Stomach (tissue), 19 donors: ENCODE measurements around the gene LRP1B. TPM values are rescaled to one million over a fixed set of nuclear protein-coding genes. Genes with fewer than 3 reads are reported as not detected.

Source experiments
- DNase-seq, 2 donors: peaks; one replicate each; pipeline versions ENCODE4 v3.0.0 to v3.0.0-alpha.2; 2013 to 2019
- H3K27ac ChIP-seq, 5 donors: fragments of 200-600 bp in 4 of 5; sonication (generic) in 4 of 5; one replicate each; pipeline ENCODE4 v1.5.1; 2013 to 2019; ENCODE audit warnings: mild to moderate bottlenecking in 1 of 5, moderate library complexity in 1 of 5
- H3K27me3 ChIP-seq, 3 donors: fragments of 200-600 bp; sonication (generic); one replicate each; pipeline ENCODE4 v1.5.1; 2017 to 2019; ENCODE audit warnings: mixed run types in 1 of 3
- H3K36me3 ChIP-seq, 4 donors: fragments of 200-600 bp; sonication (generic); 1 replicate in 3 of 4; 2 replicates in 1 of 4; pipeline ENCODE4 v1.5.1; 2016 to 2019
- H3K4me1 ChIP-seq, 4 donors: fragments of 200-600 bp; sonication (generic); one replicate each; pipeline ENCODE4 v1.5.1; 2016 to 2019
- H3K4me3 ChIP-seq, 4 donors: fragments of 200-600 bp; sonication (generic) in 3 of 4; one replicate each; pipeline ENCODE4 v1.5.1; 2016 to 2019; ENCODE audit warnings: mild to moderate bottlenecking in 1 of 4
- H3K9me3 ChIP-seq, 4 donors: fragments of 200-600 bp; sonication (generic); one replicate each; pipeline ENCODE4 v1.5.1; 2016 to 2019
- EP300 ChIP-seq: sonication (generic); formaldehyde crosslinking; IDR thresholded peaks from one replicate; pipeline ENCODE4 v1.6.1; 2017; ENCODE audit warnings: antibody characterized with exemption
- POLR2A ChIP-seq, 4 donors: fragments of 450-650 bp; IDR thresholded peaks; one replicate each; pipeline ENCODE4 v1.6.1; 2016; ENCODE audit warnings: antibody characterized with exemption in 4 of 4, control low read depth in 2 of 4, mild to moderate bottlenecking in 1 of 4, moderate library complexity in 1 of 4
- POLR2AphosphoS5 ChIP-seq, 3 donors: sonication (generic); formaldehyde crosslinking; IDR thresholded peaks; one replicate each; pipeline ENCODE4 v1.6.1; 2016; ENCODE audit warnings: antibody characterized with exemption in 3 of 3
- WGBS, 5 donors: extraction: QIAGEN DNeasy Blood & Tissue Kit in 3 of 5; methylation state at CpG; one replicate each; pipeline versions ENCODE4 v1.1.5 to v1.1.7; 2013 to 2018; 5-methylcytosine and 5-hydroxymethylcytosine counted together
- intact Hi-C: fragments of 100-400 bp; cut with DNase I; formaldehyde crosslinking; loops from one replicate; pipeline ENCODE4 v1.15.1; 2023; ENCODE audit warnings: low total_unique reads
- long read RNA-seq, 10 donors: transcript quantifications; one replicate each; lab custom pipeline, GENCODE V29; 2026
- polyA plus RNA-seq, 3 donors: library from polyadenylated mRNA; stranded (reverse); fragments of 200-250 nt; gene quantifications; one replicate each; pipeline ENCODE4 v1.2.3, GENCODE V29; 2013
- total RNA-seq, 5 donors: library from RNA; depleted of rRNA; stranded (reverse); fragments of >200 nt; gene quantifications; one replicate each; pipeline versions ENCODE4 v1.1.0 to v1.2.3, GENCODE V29; 2014 to 2016
- TF ChIP-seq, protein P1 (sequence below), 7 experiments: fragments of 450-650 bp in 4 of 7; fragments of 200-600 bp in 3 of 7; sonication (generic) in 3 of 7; IDR thresholded peaks; one replicate each; pipeline ENCODE4 v1.5.1; 2016 to 2019; ENCODE audit warnings: antibody characterized with exemption in 7 of 7, control low read depth in 2 of 7, mild to moderate bottlenecking in 1 of 7
- donor health status: healthy with polysubstance abuse.
- donor health status: Bipolar disorder and iron deficiency.
- donor health status: healthy.

Gene LRP1B
- total RNA-seq, result 1 to 10 TPM in 2 of 5 donors, under 1 TPM in 3; under 0.01 to 9.0 (median 0.87) TPM
- polyA plus RNA-seq, result under 1 TPM; 0.10 to 0.31 (median 0.12) TPM
- long read RNA-seq, donor 1, result 0 reads
- long read RNA-seq, donor 2, result 0 reads
- long read RNA-seq, donor 3, result 0 reads
- long read RNA-seq, donor 4, result 0 reads
- long read RNA-seq, donor 5, result 0 reads
- long read RNA-seq, donor 6, result 0 reads
- long read RNA-seq, donor 7, result 0 reads
- long read RNA-seq, donor 8, result 0 reads
- long read RNA-seq, donor 9, result 0 reads
- long read RNA-seq, donor 10, result 0 reads

DNA sequence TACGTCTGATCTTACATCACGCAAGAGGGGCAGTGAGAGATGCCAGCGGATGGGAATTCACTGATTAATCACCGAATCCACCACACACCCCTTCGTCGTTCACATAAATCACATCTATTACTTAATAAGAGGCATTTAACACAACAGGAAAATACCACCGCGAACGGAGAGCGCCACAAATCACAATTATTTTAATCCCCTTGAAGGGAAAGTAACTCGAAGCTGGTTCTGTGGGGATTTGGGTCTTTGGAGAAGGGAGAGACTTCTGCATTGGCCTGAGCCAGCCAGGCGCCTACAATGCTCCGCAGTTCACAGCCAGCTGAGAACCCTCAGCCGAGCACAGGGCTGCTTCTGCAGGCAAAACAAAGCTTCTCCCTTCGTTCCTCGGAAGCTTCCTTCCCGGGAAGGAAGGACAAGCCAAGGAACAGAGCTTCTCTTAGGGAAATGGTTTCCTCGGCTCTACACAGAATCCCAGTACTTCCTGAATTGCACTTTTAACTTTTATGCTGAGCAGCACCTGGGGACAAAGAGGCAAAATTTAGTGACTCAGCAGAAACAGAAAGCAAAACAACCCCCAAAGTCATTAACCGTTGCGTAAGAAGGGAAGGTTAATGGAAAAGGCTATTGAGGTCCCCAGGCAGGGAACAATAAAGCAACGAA is at the start of gene LRP1B:
LRP1B (minus strand) TSS at position 7 of the 660 bp plus-strand sequence. CDS start 287 bp downstream, outside the sequence.
- Histone ChIP-seq H3K9me3 (no peaks in the 10 kb centered on the region), H3K4me1 (peaks cover 4 to 26% (median 21%) of the 10 kb centered on the region in 4 donors), H3K27me3 (peaks cover 0 to 23% (median 16%) of the 10 kb centered on the region in 3 donors), H3K4me3 (peak within 1 kb of the TSS; percentile 52 to 66 (median 58)), H3K27ac (peak within 1 kb of the TSS in 4 of 5 donors; percentile 6 to 74 (median 46)), H3K36me3 (no peaks in the 10 kb centered on the region)
- intact Hi-C loops, result no loop called here
- peak in 1 of 2 donors; percentile 67 for DNase-seq
- TF ChIP-seq POLR2AphosphoS5 (IDR thresholded peaks at IDR 0.05) (no peak), POLR2A (IDR thresholded peaks at IDR 0.05) (no peak), EP300 (no peak)
- TF ChIP-seq, protein P1, sequence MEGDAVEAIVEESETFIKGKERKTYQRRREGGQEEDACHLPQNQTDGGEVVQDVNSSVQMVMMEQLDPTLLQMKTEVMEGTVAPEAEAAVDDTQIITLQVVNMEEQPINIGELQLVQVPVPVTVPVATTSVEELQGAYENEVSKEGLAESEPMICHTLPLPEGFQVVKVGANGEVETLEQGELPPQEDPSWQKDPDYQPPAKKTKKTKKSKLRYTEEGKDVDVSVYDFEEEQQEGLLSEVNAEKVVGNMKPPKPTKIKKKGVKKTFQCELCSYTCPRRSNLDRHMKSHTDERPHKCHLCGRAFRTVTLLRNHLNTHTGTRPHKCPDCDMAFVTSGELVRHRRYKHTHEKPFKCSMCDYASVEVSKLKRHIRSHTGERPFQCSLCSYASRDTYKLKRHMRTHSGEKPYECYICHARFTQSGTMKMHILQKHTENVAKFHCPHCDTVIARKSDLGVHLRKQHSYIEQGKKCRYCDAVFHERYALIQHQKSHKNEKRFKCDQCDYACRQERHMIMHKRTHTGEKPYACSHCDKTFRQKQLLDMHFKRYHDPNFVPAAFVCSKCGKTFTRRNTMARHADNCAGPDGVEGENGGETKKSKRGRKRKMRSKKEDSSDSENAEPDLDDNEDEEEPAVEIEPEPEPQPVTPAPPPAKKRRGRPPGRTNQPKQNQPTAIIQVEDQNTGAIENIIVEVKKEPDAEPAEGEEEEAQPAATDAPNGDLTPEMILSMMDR (IDR thresholded peaks at IDR 0.05), result no peak
- 1 to 2% (median 1%) methylated on average over 20 to 21 of the region's 21 CpGs for WGBS, 5 donors

GRCh38 chr2:142179686-142180085 is 48.9 kb upstream of the LRP1B start:
- intact Hi-C loops, result no loop called here
- Histone ChIP-seq H3K36me3 (no peaks in the 10 kb centered on the region), H3K27ac (no peak overlapping the region), H3K27me3 (no peaks in the 10 kb centered on the region), H3K4me1 (no peaks in the 10 kb centered on the region), H3K4me3 (no peak overlapping the region), H3K9me3 (no peaks in the 10 kb centered on the region)
- DNase-seq, result no peak
- TF ChIP-seq EP300 (no peak), POLR2AphosphoS5 (IDR thresholded peaks at IDR 0.05) (no peak), POLR2A (IDR thresholded peaks at IDR 0.05) (no peak)
- TF ChIP-seq, protein P1 (IDR thresholded peaks at IDR 0.05), result no peak
- 75 to 86% (median 78%) methylated on average over 1 of the region's 1 CpG for WGBS, 5 donors

GRCh38 chr2:142178604-142179003 is 47.8 kb upstream of the LRP1B start:
- Histone ChIP-seq H3K27me3 (no peaks in the 10 kb centered on the region), H3K4me3 (no peak overlapping the region), H3K9me3 (no peaks in the 10 kb centered on the region), H3K27ac (no peak overlapping the region), H3K36me3 (no peaks in the 10 kb centered on the region), H3K4me1 (no peaks in the 10 kb centered on the region)
- no peak for DNase-seq
- intact Hi-C loops, result no loop called here
- WGBS, 5 donors, result 83 to 92% (median 88%) methylated on average over 1 of the region's 1 CpG
- TF ChIP-seq, protein P1 (IDR thresholded peaks at IDR 0.05), result no peak
- TF ChIP-seq POLR2AphosphoS5 (IDR thresholded peaks at IDR 0.05) (no peak), EP300 (no peak), POLR2A (IDR thresholded peaks at IDR 0.05) (no peak)

DNA sequence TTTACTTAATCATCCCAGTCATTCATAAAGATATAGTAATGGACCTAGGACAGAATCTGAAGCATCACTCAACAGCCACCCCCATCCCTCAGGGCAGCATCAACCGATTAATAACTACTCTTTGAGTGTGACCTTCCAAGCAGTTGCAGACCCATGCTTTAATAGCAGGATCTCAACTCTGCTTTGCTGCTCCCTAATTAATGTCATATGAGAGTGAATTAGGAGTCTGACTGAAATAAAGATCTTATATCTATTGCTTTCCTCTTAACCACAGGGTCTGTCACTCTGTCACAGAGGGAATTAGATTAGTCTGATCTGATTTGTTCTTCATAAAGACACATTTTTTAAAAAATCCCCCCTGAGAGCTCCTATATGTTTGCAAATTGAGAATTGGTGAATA is 46.1 kb upstream of the LRP1B start:
- WGBS, 5 donors, result 48 to 75% (median 64%) methylated on average over 1 of the region's 1 CpG
- Histone ChIP-seq H3K27ac (no peak overlapping the region), H3K36me3 (no peaks in the 10 kb centered on the region), H3K4me3 (no peak overlapping the region), H3K27me3 (no peaks in the 10 kb centered on the region), H3K9me3 (no peaks in the 10 kb centered on the region), H3K4me1 (no peaks in the 10 kb centered on the region)
- DNase-seq, result no peak
- no peak for TF ChIP-seq POLR2A (IDR thresholded peaks at IDR 0.05)
- TF ChIP-seq POLR2AphosphoS5 (IDR thresholded peaks at IDR 0.05), result no peak
- TF ChIP-seq, protein P1 (IDR thresholded peaks at IDR 0.05), result no peak
- no peak for TF ChIP-seq EP300
- intact Hi-C loops, result no loop called here
